Measurements from ENCODE around the gene OR8G1.
"Not testable (repeated sequence)": the region's sequence is repeated elsewhere in the genome, so short reads cannot be mapped to it uniquely, and the experiment has no call there.

The OR8G1 gene

GRCh38 chr11:124211321-124211720, 29.6 kb upstream of the OR8G1 start:
- no peak overlapping the region for H3K4me3 ChIP-seq (ENCODE audit: low read length)
- TF ChIP-seq ZNF274 (IDR thresholded peaks at IDR 0.05; ENCODE audit: low read depth, low read length), result no peak

GRCh38 chr11:124214027-124214426, 26.9 kb upstream of the OR8G1 start:
- no peak for TF ChIP-seq ZNF274 (IDR thresholded peaks at IDR 0.05; ENCODE audit: low read depth, low read length)
- no peak overlapping the region for H3K4me3 ChIP-seq (ENCODE audit: low read length)

- H3K4me3 ChIP-seq (ENCODE audit: low read length), result no peak overlapping the region
- TF ChIP-seq ZNF274 (IDR thresholded peaks at IDR 0.05; ENCODE audit: low read depth, low read length), result no peak
Observed at GRCh38 chr11:124219126-124219525, 21.8 kb upstream of the OR8G1 start.

- H3K4me3 ChIP-seq (ENCODE audit: low read length), result no peak overlapping the region
- no peak for TF ChIP-seq ZNF274 (IDR thresholded peaks at IDR 0.05; ENCODE audit: low read depth, low read length)
Observed at GRCh38 chr11:124222407-124222806, 18.5 kb upstream of the OR8G1 start.

- not testable (repeated sequence) for H3K4me3 ChIP-seq (ENCODE audit: low read length)
Observed at GRCh38 chr11:124224618-124225423, 16.1 kb upstream of the OR8G1 start.

- no peak for TF ChIP-seq ZNF274 (IDR thresholded peaks at IDR 0.05; ENCODE audit: low read depth, low read length)
- no peak overlapping the region for H3K4me3 ChIP-seq (ENCODE audit: low read length)
Observed at GRCh38 chr11:124225471-124225870, 15.4 kb upstream of the OR8G1 start.

- H3K4me3 ChIP-seq (ENCODE audit: low read length), result no peak overlapping the region
Observed at GRCh38 chr11:124233376-124233775, 7.5 kb upstream of the OR8G1 start.

GRCh38 chr11:124238512-124238911, 2.4 kb upstream of the OR8G1 start:
- TF ChIP-seq ZNF274 (IDR thresholded peaks at IDR 0.05; ENCODE audit: low read depth, low read length), result no peak
- no peak overlapping the region for H3K4me3 ChIP-seq (ENCODE audit: low read length)

More at GRCh38 chr11:124233376-124233775, 7.5 kb upstream of the OR8G1 start:
- TF ChIP-seq ZNF274 (IDR thresholded peaks at IDR 0.05; ENCODE audit: low read depth, low read length), result no peak

GRCh38 chr11:124249869-124250268, 9.0 kb downstream of the OR8G1 start:
- not testable (repeated sequence) for H3K4me3 ChIP-seq (ENCODE audit: low read length)

GRCh38 chr11:124256076-124256475, 15.2 kb downstream of the OR8G1 start, which contains the start of gene OR8G5:
TSS of gene OR8G5 (plus strand) at chr11:124256376. CDS start at chr11:124264932, 8,556 bp downstream.
- no peak within 1 kb of the TSS for H3K4me3 ChIP-seq (ENCODE audit: low read length)
- TF ChIP-seq ZNF274 (IDR thresholded peaks at IDR 0.05; ENCODE audit: low read depth, low read length), result no peak

GRCh38 chr11:124265041-124265440, 24.1 kb downstream of the OR8G1 start:
- H3K4me3 ChIP-seq (ENCODE audit: low read length), result not testable (repeated sequence)

GRCh38 chr11:124270886-124271285, 30.0 kb downstream of the OR8G1 start:
- not testable (repeated sequence) for H3K4me3 ChIP-seq (ENCODE audit: low read length)

- no peak for TF ChIP-seq ZNF274 (IDR thresholded peaks at IDR 0.05; ENCODE audit: low read depth, low read length)
- no peak overlapping the region for H3K4me3 ChIP-seq (ENCODE audit: low read length)
Observed at GRCh38 chr11:124274000-124274399, 33.1 kb downstream of the OR8G1 start.

GRCh38 chr11:124276081-124276480, 35.2 kb downstream of the OR8G1 start:
- H3K4me3 ChIP-seq (ENCODE audit: low read length), result no peak overlapping the region
- no peak for TF ChIP-seq ZNF274 (IDR thresholded peaks at IDR 0.05; ENCODE audit: low read depth, low read length)

- no peak for TF ChIP-seq ZNF274 (IDR thresholded peaks at IDR 0.05; ENCODE audit: low read depth, low read length)
- no peak overlapping the region for H3K4me3 ChIP-seq (ENCODE audit: low read length)
Observed at GRCh38 chr11:124277207-124277606, 36.3 kb downstream of the OR8G1 start.

GRCh38 chr11:124277804-124278203, 36.9 kb downstream of the OR8G1 start:
- no peak overlapping the region for H3K4me3 ChIP-seq (ENCODE audit: low read length)
- TF ChIP-seq ZNF274 (IDR thresholded peaks at IDR 0.05; ENCODE audit: low read depth, low read length), result no peak
